NCI-H1105 treated with DMSO at 0.1 percent for 48 hours (cell line): ENCODE measurements around the gene FAM20C.
"Not testable (repeated sequence)": the region's sequence is repeated elsewhere in the genome, so short reads cannot be mapped to it uniquely, and the experiment has no call there.

Source experiments
- DNase-seq: peaks from one replicate; lab custom pipeline; 2025; lab: John Stamatoyannopoulos, UW

Gene FAM20C

DNA sequence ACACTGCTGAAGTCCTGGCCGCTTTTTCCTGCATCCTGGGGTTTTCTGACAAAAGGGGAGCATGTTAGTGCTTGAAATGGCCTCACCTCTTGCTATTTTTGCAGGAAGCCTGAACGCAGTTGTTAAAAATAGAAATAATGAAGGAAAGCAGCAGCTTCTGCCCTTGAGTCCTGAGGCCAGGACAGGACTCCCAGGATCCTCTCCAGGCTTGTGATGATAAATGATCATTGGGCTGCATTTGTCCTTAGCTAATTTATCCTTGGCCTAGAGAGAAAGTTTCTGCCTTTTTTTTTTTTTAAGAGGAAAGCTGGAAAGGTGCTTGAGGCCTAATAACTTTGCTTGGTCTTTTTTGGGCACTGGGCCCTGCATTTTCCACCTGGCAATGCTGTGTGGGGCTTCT lies 17.7 kb upstream of the FAM20C start:
- DNase-seq = no peak

DNA sequence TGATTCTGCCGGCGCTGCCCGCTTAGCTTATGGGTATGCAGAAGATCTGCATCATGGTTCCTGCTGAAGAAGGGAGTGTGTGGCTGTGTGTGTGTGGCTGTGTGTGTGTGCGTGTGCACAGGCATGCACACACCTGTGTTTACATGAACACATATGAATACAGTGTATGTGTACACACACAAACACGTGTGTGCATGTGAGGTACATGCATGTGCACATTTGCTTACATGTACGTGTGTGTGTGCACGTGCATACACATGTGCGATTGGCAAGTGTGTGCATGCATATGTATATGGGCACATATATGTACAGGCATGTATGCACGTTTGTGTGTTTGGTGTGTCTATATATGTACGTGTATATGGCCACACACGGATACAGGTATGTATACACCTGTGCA lies 16.4 kb upstream of the FAM20C start:
- DNase-seq = no peak

DNA sequence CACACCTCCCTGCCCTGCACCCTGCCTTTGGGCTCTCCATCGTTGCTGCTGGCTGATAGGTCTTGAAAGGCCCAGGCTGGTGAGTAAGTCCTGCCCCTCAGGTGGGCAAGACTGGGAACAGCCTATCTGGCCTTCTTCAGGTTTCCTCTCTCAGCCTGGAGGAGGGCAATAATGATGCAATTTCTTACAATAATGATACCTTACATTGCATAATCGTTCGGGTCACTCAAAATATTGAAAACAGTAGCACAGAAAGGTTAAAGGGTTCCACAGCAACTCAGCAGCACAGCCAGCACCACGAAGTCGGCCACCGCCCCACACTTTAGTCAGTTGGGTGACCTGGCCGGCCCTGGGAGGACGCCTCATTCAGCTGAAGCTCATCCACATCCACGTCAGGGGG lies 16.0 kb upstream of the FAM20C start:
- DNase-seq = no peak

DNA sequence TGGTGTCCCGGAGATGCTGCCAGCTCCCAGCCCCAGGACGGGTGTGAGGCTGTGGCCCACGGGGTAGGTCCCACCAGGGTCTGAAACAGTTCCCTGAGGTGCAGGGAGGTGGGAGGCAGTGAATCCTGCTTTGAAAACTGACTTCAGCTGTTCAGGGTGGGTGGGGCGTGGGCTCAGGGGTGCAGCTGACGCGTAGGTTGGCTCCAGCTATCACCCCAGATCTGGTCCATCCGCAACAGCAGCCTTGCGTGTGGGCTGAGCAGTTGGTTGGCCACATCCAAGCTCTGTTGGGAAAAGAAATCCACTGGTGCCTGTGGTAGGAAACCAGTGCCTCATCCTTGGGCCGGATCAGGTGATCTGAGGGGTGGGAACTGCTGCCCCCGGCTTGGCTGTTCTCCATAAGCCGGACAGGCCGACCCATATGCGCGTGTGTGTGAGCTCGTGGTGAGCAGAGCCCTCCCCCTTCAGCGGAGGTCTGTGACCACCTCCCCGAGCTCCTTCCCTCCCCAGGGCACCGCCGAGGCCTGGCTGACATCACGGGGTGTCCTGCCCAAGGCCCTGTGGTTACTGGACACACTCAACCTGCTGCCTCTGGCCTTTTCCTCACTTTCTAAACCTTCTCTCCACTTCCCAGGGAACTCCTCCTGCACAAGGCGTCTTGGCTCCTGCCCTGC lies 15.4 kb upstream of the FAM20C start:
- DNase-seq = no peak

DNA sequence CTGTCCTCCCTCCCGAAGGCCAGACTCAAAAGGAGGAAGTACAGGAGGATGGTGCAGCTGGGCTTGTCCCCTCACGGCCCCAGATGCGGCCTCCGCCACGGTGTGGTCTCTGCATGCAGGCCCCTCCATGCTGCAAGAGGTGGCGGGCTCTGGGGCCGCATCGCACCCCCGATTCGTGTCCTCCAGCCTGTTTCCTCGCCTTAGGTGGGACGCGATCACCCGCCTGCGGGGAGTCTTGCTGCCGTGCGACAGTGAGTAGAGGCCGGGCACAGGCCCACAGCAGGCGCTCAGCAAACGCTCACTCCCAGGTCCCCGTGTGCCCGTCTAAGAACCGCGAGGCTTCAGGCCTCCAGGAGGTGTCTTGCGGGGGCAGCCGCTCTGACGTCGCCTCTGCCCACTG lies 13.9 kb upstream of the FAM20C start:
- DNase-seq = no peak

DNA sequence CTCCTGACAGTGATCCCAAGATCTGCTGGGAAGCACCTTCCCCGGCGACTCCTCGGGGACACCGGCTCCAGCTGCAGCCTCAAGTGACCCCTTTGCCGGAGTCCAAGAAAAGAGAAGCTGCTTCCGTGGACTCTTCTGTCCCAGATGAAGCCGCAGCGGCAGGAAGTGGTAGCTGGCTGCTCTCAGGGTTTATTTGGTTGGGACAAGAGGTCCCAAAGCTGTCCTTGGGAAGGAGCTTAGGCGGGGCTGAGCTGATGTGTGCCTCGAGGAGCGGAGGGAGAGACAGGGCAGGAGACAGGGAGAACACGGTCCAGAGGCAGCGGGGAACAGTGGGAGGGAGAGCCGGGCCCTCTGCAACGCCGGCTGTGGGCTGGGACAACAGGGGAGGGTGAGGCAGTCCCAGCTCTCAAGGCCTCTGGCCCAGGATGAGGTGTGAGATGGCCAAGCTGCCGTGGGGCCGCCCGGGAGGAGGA lies 13.1 kb upstream of the FAM20C start:
- no peak for DNase-seq

DNA sequence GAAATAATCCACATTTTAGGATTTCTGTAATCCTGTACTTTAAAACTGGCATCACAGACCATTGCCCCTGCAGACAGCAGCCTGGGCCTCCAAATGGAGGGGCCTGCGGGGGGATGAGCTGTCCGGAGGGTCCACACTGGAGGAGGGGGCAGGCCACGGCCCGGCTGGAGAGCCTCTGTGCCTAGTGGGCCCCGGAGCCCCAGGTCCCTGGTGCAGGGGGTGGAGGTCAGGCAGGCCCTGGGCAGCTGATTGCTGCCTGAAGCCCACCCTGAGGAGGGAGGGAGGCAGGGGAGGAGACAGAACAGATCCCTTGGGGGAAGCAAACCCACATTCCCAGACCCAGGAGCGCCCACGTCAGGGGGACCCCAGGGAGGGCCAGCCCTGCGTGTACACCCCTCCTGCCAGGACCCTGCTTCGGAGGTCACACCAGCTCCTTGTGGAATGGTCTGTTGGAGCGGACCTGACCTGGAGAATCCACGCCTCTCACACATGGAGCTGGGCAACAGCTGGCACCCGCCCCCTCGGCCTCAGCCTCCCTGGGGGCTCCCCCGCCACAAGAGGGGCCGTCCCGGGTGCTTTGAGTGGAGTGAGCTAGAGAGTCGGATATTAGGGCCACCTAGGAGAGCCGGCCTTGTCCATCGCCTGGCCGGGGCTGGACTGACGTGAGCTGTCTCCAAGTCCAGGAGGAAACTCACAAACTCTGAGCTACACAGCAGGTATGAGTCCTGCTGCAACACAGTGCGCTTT lies 12.2 kb upstream of the FAM20C start:
- no peak for DNase-seq

DNA sequence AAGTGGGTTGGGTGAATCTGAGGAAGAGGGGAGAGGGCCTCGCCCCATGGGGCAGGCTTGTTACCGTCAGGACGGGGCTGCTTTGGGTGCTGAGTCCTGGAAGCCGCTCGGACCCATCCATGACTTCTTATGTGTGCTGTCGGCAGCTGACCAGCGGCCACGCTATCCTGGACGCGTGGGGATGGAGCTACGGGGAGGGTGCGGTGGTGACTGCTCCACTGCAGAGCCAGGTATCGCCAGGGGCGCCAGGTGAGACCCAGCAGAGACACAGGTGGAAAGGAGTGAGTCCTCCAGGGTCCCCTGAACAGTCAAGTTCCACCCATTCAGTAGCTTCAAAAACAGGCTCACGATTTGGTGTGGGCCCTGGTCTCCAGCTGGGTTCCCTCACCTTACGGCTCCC lies 10.6 kb upstream of the FAM20C start:
- no peak for DNase-seq

DNA sequence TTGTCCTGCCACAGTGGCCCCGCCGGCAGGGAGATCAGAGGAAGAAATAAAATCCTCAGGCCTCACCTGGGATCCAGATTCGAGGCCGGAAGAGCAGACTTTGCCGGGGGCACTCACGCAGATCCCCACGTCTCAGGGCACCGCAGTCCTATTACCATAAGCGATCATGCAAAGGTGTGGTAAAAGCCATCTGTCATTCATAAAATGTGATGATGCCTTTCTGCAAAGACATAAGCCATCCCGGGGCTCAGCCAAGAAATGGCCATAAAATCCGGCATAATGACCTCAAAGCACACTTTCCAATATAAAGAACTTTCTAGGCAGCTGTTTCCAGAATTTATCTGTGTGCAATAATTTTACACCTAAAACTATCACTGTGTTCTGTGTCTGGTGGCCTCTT lies 9.9 kb upstream of the FAM20C start:
- DNase-seq = not testable (repeated sequence)

DNA sequence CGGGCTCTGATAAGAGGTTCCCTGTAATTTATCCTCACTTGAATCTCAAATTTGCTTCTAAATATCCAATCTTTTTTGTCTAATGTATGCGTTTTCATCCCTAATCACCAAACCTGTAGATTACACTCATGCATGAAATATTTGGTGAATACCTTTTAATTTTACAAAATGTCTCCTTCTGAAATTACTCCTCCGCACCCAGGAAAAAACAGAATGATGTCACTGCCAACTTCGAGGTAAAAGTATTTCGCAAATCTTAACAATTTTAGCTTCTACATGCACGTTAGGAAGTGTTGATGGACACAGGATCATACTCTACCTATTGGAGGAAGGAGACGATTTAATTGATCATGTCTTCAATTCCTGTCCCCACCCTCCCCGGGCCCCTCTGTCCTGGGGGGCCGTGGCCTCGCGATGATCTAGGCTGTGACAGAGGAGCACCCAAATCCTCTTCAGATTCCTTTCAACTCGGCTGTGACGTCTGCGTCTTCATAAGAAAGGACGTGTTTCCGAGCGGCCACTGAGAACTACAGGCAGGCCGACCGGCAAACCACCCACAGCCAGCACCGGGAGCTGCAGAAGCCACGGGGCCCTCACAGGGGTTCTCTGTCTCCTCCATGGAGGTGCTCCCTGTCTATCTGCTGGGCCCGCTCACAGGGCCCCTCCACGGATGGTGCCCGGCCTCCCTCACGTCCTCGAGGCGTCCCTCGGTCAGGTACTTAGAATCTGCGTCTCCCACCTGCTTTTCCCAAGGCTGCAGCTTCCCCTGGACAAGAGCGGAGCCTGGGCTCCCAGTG lies 8.7 kb upstream of the FAM20C start:
- no peak for DNase-seq

DNA sequence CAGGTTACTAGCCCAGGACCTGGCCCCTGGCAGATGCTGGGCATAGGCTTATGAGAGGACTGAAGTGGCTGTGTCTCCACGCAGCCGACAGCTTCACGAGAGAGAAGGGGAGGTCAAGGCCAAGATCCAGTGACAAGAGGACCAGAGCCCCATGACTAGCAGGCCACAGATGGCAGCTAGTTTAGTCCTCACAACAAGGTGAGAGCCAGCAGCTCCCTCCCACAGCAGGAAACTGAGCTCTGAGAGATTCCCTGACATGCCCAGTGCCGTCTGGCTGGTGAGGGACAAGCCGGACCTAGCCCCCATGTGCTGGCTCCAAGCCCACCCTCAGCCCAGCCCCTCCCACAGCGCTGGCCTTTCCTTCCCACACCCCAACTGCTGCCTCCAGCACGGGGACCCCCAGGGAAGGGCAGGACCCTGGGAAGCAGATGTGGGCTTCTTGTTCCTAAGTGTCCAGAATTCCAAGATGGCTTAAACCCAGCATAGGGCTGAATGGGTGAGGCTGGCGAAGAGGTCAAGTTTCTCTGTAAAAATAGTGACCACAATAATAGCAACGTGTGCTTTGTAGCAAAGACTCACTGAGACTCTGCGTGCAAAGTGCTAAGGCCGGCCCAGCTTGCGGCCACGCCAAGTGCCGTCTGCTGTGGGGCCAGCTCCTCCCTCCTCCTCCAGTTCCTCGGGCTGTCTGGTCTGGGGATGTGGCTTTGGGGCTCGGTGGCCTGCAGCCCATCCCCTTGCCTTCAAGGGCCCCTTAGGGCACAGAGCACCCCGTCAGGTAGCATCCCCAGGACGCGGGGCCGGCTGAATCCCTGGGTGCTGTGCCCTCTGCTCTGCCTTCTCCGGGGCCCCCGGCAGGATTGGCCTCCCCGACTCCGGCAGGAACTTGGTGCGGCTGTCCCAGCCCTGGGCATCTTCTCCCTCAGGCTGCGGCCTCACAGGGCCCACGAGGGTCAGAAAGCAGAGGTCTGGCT lies 7.8 kb upstream of the FAM20C start:
- no peak for DNase-seq

DNA sequence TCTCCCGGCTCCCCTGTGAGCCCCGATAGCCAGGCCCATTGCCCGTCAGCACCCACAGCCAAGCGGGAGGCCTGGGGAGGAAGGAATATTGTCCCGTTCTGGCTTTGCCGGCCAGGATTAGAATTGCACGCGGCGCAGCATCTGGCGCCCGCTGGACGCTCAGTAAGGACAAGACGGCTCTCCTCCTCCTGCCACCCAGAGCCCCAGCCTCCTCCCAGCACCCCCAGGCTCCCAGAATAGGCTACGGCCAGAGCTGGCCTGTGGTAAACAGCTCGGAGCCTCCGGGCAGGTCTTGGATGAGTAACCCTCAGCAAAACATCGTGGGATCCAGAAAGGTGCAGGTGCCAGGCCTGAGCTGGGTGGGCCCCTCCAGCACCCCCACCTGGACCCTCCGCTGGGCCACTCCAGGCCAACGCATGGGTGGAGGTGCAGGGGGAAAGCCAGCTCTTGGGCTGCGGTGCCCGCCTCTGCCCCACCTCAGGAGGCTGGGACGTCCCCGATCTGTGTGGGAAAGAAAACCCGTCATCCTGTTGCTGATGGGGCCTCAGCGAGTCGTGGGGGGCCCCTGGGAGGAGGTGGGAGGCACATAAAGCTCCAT lies 5.8 kb upstream of the FAM20C start:
- DNase-seq = no peak

DNA sequence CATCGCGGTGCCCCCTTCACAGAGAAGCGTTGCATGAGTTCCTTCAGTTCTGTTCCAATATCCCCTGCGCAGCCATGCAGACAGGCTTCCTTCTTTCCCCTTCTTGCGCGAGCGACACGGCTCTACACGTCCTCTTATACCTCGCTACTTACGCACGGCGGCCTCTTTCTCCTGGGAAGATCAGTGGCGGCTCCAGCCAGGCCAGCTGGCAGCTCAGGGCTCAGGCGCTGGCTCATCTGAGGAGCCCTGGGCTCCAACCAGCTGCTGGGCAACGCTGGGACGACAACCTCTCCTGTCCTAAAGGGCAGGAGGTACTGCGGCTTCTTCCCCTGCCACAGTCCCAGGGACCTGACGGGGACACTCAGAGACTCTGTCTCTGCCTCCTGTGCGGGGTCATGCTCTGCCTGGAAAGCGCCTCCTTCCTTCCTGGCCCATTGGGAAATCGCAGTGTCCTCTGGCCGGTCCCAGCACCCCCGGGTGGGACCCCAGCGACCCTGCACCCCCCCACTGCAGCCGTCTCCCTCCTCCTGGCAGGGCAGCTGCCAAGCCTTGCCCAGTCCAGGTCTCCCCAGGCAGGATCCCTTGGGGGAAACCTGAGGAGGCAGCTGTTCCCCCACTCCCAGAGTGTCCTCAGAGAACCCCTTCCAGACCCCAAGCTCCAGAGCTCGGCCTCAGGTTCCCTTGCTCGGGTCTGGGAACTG lies 5.0 kb upstream of the FAM20C start:
- DNase-seq = no peak

DNA sequence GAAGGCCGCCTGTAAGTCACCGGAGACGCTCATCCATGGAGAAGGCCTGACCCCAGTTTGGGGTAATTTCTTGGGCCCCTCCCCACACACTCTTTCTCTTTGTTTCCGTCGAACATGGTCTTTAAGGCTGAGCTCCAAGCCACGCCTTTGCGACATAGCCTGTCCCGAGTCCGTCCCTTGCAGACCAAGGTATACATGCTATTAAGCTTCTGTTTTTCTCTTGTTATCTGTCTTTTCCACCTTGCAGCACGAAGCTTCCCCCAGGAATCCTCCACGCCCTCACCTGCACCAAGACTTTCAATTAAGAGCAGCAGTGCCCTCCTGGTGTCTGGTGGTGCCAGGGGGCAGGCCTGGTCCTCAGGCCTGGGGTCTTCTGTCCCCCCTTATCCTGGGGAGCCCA lies 4.2 kb upstream of the FAM20C start:
- DNase-seq = no peak

DNA sequence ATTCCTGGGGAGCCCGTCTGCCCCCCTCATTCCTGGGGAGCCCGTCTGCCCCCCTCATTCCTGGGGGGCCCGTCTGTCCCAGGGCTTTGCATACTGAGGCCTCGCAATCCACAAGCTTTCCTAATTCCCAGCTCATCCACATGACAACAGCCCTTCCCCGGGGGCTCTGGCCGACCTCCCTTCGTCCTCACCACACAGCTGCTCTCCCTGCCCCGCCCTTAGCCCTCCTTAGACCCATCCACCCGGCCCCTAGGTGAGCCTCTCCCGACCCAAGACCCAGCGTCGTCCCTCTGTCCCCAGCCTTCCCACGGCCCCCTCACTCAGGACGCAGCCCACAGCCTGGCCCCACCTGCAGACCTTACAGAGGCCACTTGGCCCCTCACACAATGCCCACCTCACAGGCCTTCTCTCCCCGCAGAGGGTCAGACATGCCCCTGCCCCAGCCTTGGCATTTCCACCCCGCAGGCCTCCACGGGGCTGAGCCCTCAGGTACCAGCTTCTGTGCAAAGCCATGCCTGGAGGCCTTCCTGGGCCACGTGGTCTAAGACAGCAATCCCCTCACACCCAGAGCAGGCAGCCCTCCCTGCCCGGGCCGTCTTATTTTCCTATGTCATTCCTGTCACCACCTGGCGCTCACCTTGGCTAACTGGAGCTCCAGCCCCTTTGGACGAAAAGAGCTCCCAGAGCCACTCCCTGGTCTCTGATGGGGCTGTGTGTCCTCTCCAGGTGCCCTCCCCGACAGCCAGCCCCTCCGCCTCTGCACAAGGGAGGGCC lies 3.5 kb upstream of the FAM20C start:
- DNase-seq = no peak

DNA sequence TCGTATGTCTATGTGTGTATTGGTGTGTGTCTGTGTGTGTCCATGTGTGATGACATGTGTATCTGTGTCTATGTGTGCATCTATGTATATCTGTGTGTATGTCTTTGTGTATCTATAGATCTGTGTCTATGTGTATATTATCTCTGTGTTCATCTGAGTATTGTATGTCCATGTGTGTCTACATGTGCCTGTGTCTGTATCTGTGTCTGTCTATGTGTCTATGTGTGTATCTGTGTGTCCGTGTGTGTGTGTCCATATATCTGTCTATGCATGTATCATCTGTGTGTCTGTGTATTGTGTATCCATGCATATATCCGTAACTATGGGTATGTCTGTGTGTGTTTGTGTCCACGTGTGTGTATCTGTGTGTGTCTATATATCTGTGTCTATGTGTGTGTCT lies 2.7 kb upstream of the FAM20C start:
- no peak for DNase-seq

DNA sequence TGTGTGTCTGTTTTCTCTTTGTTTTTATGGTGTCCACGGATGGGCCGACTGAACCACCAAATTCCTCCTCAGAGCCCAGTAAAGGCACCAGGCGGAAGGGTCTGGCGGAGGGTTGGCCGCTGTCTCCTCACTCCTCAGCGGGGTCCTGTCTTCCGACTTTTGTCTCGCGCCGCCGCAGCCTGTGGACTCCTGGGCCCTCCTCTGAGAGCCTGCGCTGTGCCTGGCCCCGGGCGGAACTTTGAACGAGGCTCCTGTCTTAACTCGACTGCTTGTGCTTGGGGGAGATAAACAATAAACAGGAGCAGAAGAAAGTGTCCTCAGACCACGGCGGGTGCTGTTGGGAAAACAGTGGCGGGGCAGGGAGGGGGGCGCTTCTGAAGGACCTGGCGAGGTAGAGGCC lies 2.2 kb upstream of the FAM20C start:
- no peak for DNase-seq

DNA sequence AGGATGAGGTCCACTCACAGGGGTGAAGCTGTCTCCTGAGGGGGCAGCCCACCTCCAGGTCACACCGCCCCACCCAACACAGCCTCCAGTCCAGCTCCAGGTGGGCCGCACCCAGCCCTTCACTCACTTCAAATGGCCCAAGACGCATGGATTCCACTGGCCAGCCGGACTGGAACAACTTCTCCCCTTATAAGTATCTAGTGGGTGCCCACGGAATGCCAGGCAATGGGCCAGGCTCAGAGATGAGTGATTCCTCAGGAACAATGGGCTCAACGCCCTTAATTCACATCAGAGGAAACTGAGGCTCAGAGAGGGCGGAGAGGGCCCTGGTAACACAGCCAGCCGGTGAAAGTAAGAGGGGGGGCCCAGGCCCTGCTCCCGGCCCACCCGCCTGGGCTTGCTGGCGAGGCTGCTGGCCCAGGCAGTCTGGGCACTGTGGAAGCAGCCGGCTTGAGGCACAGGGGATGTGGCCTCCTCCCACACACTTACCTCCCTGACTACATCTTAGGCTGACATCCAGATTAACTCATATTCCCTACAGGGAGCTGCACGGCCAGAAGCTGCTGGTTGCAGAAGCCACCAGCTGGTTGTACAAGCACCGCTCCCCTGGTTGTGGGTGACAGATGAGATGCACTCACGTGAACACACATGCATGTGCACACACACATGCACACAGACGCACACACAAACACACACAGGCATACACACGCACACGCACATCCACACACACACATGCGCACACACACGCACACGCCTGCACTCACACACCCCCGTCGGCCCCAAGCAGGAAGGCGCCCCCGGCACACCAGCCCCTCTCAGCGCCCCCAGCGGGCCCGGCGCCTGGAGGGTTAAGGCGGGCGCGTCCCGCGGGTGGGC lies 1.0 kb upstream of the FAM20C start:
- DNase-seq = peak; percentile 22
